Epidermal melanocyte (primary cell): Measurements from ENCODE around the gene STX19.

Experiments
- DNase-seq: peaks from one replicate; pipeline ENCODE4 v3.0.0; 2011; ENCODE audit warnings: low spot score; ENCODE audit not compliant: insufficient read length

STX19 gene

GRCh38 chr3:94036909-94037507, 8.6 kb upstream of the STX19 start:
- DNase-seq: no peak

- no peak for DNase-seq
These were observed 1.8 kb downstream of the STX19 start for GRCh38 chr3:94026623-94027022.

- no peak for DNase-seq
These were observed 4.0 kb downstream of the STX19 start for GRCh38 chr3:94024385-94024784.

- DNase-seq: no peak
These were observed 8.1 kb downstream of the STX19 start for GRCh38 chr3:94020293-94020692.

GRCh38 chr3:94019659-94020058, 8.7 kb downstream of the STX19 start:
- no peak for DNase-seq

- DNase-seq: no peak
These were observed 13.4 kb downstream of the STX19 start for GRCh38 chr3:94015025-94015424.

GRCh38 chr3:94012185-94012584, 16.2 kb downstream of the STX19 start:
- no peak for DNase-seq

- DNase-seq: no peak
These were observed 17.1 kb downstream of the STX19 start for GRCh38 chr3:94011233-94011711.

- no peak for DNase-seq
These were observed 18.8 kb downstream of the STX19 start for GRCh38 chr3:94009608-94010007.

- no peak for DNase-seq
These were observed 20.1 kb downstream of the STX19 start for GRCh38 chr3:94008253-94008652.

- peak; percentile 44 for DNase-seq
These were observed 24.0 kb downstream of the STX19 start for GRCh38 chr3:94004301-94004910.

- no peak for DNase-seq
These were observed 26.4 kb downstream of the STX19 start for GRCh38 chr3:94001827-94002495.

- no peak for DNase-seq
These were observed 27.2 kb downstream of the STX19 start for GRCh38 chr3:94001191-94001590.

- DNase-seq: no peak
These were observed 34.3 kb downstream of the STX19 start for GRCh38 chr3:93994056-93994455.

- DNase-seq: no peak
These were observed 36.2 kb downstream of the STX19 start for GRCh38 chr3:93992207-93992606.

GRCh38 chr3:93991631-93992030, 36.8 kb downstream of the STX19 start:
- DNase-seq: no peak

GRCh38 chr3:93989241-93989640, 39.2 kb downstream of the STX19 start:
- DNase-seq: no peak

- DNase-seq: no peak
These were observed 39.6 kb downstream of the STX19 start for GRCh38 chr3:93988764-93989163.

GRCh38 chr3:93988283-93988682, 40.1 kb downstream of the STX19 start:
- DNase-seq: no peak

- DNase-seq: no peak
These were observed 43.8 kb downstream of the STX19 start for GRCh38 chr3:93984618-93985017.

GRCh38 chr3:93983408-93983807, 45.0 kb downstream of the STX19 start:
- DNase-seq: no peak

GRCh38 chr3:93981649-93982048, 46.7 kb downstream of the STX19 start:
- DNase-seq: no peak
